Mammary epithelial cell (primary cell): ENCODE results near the gene ABHD2.

ENCODE experiments used
- EZH2 ChIP-seq: IDR thresholded peaks from 2 replicates; pipeline ENCODE4 v1.6.1; 2012; ENCODE audit warnings: low read length, inconsistent platforms, borderline replicate concordance
- TF ChIP-seq, protein P1 (sequence below), 2 donors: IDR thresholded peaks in 1 of 2; conservative IDR thresholded peaks in 1 of 2; 2 replicates each; pipeline ENCODE4 v1.5.1; 2011 to 2012; ENCODE audit warnings: inconsistent platforms in 2 of 2, low read length in 2 of 2, mild to moderate bottlenecking in 2 of 2, control low read depth in 1 of 2, low read depth in 1 of 2; ENCODE audit not compliant: insufficient read depth in 1 of 2; ENCODE audit errors: extremely low read depth in 1 of 2

DNA sequence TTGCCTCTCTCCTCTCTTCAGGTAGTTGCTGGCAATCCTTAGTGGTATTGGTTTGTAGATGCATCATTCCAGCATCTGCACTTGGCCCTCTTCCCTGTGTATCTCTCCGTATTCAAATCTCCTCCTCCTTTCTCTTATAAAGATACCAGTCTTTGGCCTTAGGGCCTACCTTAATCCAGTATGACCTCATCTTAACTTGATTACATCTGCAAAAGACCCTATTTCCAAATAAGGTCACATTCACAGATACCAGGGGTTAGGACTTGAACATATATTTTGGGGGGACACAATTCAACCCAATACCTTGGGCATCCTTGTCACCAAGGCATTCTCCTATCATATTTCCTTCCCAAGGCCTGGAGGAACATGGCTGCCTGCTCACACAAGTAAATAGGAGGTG, 22.0 kb upstream of the ABHD2 start:
- TF ChIP-seq, protein P1, sequence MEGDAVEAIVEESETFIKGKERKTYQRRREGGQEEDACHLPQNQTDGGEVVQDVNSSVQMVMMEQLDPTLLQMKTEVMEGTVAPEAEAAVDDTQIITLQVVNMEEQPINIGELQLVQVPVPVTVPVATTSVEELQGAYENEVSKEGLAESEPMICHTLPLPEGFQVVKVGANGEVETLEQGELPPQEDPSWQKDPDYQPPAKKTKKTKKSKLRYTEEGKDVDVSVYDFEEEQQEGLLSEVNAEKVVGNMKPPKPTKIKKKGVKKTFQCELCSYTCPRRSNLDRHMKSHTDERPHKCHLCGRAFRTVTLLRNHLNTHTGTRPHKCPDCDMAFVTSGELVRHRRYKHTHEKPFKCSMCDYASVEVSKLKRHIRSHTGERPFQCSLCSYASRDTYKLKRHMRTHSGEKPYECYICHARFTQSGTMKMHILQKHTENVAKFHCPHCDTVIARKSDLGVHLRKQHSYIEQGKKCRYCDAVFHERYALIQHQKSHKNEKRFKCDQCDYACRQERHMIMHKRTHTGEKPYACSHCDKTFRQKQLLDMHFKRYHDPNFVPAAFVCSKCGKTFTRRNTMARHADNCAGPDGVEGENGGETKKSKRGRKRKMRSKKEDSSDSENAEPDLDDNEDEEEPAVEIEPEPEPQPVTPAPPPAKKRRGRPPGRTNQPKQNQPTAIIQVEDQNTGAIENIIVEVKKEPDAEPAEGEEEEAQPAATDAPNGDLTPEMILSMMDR (conservative IDR thresholded peaks at IDR 0.05 in 1 of 2, IDR thresholded peaks at IDR 0.05 in 1 of 2; ENCODE audit: extremely low read depth in 1 of 2, insufficient read depth in 1 of 2, low read depth in 1 of 2, low read length in 2 of 2): no peak
- no peak for TF ChIP-seq EZH2
